Measurements from ENCODE around the gene FBLN5. TPM values are rescaled to one million over a fixed set of nuclear protein-coding genes. Genes with fewer than 3 reads are reported as not detected.

The FBLN5 gene
- total RNA-seq, 4 donors from 2014 or later: 109 to 215 (median 186) TPM

DNA sequence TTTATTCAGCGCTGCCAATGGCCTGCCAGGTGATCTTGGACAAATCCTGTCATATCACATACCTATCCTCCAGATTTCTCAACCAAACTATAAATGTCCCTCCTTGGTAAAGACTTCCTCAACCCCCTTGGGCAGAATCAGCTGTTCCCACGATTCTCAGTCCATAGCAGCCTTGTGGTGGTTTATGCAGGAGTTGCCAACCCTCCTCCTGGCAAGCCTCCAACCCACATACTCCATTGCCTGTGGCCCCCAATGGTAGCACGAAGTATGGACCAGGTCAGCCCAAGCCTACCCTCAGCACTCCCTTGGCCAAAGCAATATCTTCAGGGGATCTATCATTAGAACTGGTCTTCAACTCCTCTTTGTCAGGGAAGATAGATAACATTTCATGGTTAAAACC, 27.0 kb downstream of the FBLN5 start:
- H3K4me1 ChIP-seq: peaks cover 0 to 78% (median 28%) of the 10 kb centered on the region in 4 donors
- no peaks in the 10 kb centered on the region for H3K27me3 ChIP-seq
- H3K27ac ChIP-seq: peak overlapping the region in 3 of 4 donors; percentile 19 to 88 (median 78)
- TF ChIP-seq, protein P1, sequence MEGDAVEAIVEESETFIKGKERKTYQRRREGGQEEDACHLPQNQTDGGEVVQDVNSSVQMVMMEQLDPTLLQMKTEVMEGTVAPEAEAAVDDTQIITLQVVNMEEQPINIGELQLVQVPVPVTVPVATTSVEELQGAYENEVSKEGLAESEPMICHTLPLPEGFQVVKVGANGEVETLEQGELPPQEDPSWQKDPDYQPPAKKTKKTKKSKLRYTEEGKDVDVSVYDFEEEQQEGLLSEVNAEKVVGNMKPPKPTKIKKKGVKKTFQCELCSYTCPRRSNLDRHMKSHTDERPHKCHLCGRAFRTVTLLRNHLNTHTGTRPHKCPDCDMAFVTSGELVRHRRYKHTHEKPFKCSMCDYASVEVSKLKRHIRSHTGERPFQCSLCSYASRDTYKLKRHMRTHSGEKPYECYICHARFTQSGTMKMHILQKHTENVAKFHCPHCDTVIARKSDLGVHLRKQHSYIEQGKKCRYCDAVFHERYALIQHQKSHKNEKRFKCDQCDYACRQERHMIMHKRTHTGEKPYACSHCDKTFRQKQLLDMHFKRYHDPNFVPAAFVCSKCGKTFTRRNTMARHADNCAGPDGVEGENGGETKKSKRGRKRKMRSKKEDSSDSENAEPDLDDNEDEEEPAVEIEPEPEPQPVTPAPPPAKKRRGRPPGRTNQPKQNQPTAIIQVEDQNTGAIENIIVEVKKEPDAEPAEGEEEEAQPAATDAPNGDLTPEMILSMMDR (IDR thresholded peaks at IDR 0.05): no peak
- TF ChIP-seq EP300 (IDR thresholded peaks at IDR 0.05) (no peak), POLR2A (IDR thresholded peaks at IDR 0.05) (no peak)
- H3K36me3 ChIP-seq: no peaks in the 10 kb centered on the region
- H3K4me3 ChIP-seq: no peak overlapping the region
- WGBS, 2 donors: 60 to 66% methylated on average over 3 of the region's 3 CpGs
- no peaks in the 10 kb centered on the region for H3K9me3 ChIP-seq
- no peak for DNase-seq (ENCODE audit: low spot score in 2 of 2)

DNA sequence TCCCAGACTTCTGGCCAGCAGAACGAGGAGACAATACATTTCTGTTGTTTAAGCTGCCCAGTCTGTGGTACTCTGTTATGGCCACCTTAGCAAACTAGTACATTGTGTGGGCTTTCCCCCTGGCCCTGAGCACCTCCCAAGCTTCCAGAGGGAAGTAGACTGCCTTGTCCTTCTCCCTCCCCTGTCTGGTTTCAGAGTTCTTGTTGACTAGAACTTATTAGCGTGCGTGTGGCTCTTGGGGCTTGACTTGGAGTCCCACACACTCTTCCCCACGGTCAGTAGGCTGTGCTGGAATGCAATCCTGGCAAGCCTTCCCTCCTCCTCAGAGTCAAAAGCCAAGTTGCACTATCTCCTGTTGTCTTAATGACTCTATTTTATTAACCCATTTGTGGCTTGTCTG, 27.7 kb downstream of the FBLN5 start:
- no peaks in the 10 kb centered on the region for H3K27me3 ChIP-seq
- no peak overlapping the region for H3K4me3 ChIP-seq
- TF ChIP-seq, protein P1 (IDR thresholded peaks at IDR 0.05): no peak
- TF ChIP-seq POLR2A (IDR thresholded peaks at IDR 0.05) (no peak), EP300 (IDR thresholded peaks at IDR 0.05) (peak in 1 of 2 donors; percentile 86)
- H3K36me3 ChIP-seq: no peaks in the 10 kb centered on the region
- DNase-seq (ENCODE audit: low spot score in 2 of 2): peak; percentile 44 to 54
- peaks cover 0 to 71% (median 22%) of the 10 kb centered on the region in 4 donors for H3K4me1 ChIP-seq
- H3K27ac ChIP-seq: peak overlapping the region; percentile 28 to 88 (median 60)
- no peaks in the 10 kb centered on the region for H3K9me3 ChIP-seq
- WGBS, 2 donors: 11 to 23% methylated on average over 4 of the region's 4 CpGs

DNA sequence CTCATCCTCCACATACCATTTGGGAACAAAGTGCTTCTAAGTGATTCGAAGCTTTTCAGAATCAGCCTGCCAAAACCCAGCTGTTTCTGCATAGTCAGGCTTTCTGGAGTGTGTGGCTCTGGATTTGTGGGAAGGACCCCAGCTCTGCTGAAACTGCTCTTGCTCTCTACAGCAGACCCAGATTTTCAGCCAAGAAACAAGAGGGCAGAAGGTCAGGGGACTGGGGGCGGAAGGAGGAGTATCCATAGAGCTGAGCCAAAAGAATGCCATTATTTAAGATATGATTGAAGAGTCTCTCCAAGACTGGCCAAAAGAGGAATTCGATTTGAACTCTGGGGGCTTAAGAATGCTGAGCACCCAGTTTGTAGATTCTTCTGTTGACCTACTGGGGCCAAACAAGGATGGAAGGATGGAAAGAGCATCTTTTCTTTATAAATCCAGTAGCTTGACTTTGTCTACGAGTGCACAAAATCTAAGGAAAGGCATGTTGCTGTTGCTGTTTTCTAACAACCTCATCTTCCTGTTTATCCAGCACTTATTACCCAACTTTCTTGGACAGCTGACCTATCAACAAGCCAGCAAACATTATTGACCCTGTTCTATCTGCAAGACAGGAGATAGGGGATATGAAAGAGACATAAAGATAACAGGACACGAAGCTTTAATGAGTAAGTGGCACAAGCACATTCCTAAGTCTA, 29.2 kb downstream of the FBLN5 start:
- H3K27ac ChIP-seq: peak overlapping the region; percentile 17 to 88 (median 63)
- no peaks in the 10 kb centered on the region for H3K27me3 ChIP-seq
- WGBS, 2 donors: 26 to 27% methylated on average over 5 of the region's 5 CpGs
- no peak overlapping the region for H3K4me3 ChIP-seq
- TF ChIP-seq, protein P1 (IDR thresholded peaks at IDR 0.05): no peak
- no peak for TF ChIP-seq POLR2A (IDR thresholded peaks at IDR 0.05)
- TF ChIP-seq EP300 (IDR thresholded peaks at IDR 0.05): peak in 1 of 2 donors; percentile 35
- H3K4me1 ChIP-seq: peaks cover 0 to 66% (median 22%) of the 10 kb centered on the region in 4 donors
- H3K36me3 ChIP-seq: no peaks in the 10 kb centered on the region
- no peaks in the 10 kb centered on the region for H3K9me3 ChIP-seq
- no peak for DNase-seq (ENCODE audit: low spot score in 2 of 2)

DNA sequence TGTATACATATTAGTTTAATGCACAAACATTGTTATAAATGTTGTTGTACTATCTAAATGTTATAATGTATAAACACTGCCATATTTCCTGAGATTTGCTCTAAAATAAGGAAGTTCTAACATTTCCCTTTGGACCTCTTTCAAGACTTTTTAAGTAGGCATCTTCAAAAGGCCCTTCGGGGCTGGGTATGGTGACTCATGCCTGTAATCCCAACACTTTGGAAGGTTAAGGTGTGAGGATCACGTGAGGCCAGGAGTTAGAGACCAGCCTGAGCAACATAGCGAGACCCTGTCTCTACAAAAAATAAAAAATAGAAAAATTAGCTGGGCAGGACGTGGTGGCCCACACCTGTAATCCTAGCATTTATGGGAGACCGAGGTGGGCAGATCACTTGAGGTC, 35.5 kb downstream of the FBLN5 start:
- no peaks in the 10 kb centered on the region for H3K27me3 ChIP-seq
- H3K9me3 ChIP-seq: no peaks in the 10 kb centered on the region
- H3K4me3 ChIP-seq: no peak overlapping the region
- WGBS, 2 donors: 81 to 86% methylated on average over 5 of the region's 5 CpGs
- DNase-seq (ENCODE audit: low spot score in 2 of 2): no peak
- TF ChIP-seq POLR2A (IDR thresholded peaks at IDR 0.05): no peak
- no peaks in the 10 kb centered on the region for H3K36me3 ChIP-seq
- peaks cover 0 to 20% (median 7%) of the 10 kb centered on the region in 4 donors for H3K4me1 ChIP-seq
- peak overlapping the region in 2 of 4 donors; percentile 49 to 77 for H3K27ac ChIP-seq

DNA sequence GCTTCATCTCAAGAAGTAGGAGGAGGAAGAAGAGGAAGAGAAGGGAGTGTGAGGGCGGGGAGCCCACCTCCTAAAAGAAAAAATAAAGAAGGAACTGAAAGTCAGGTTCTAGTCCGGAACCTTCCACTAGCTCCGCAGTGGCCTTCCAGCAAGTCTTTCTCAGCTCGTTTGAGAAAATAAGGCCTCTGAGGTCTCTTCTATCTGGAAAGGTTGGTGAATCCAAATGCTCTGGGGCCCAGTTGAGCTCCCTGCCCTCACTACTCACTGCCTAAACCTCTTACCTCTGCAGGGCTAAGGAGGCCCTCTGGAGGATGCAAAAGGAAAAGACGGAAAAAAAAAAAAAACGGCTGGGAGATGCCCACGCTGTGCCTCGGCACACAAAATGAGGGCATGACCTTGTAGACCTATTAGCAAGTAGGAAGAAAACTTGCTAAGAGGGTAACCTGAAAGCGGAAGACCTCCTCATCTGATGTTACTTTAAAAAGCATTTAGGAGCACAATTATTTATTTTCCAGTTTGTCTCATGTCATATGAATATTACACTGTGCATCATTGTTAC, 35.9 kb downstream of the FBLN5 start:
- Histone ChIP-seq H3K4me3 (no peak overlapping the region), H3K27ac (peak overlapping the region; percentile 40 to 77 (median 50)), H3K36me3 (peaks cover 0 to under 1% (median 0%) of the 10 kb centered on the region in 3 donors), H3K4me1 (peaks cover 0 to 15% (median 7%) of the 10 kb centered on the region in 4 donors), H3K27me3 (no peaks in the 10 kb centered on the region), H3K9me3 (no peaks in the 10 kb centered on the region)
- 35 to 39% methylated on average over 9 of the region's 9 CpGs for WGBS, 2 donors
- TF ChIP-seq EP300 (IDR thresholded peaks at IDR 0.05) (no peak), POLR2A (IDR thresholded peaks at IDR 0.05) (no peak)
- TF ChIP-seq, protein P1 (IDR thresholded peaks at IDR 0.05): peak in 4 of 5 experiments; percentile 25 to 46 (median 41)
- DNase-seq (ENCODE audit: low spot score in 2 of 2): no peak
